T-helper 2 cell treated with Interferon-gamma antibody and Interleukin-4, amounts not matched to agents 5 μg/mL and 100 μg/mL, for 36 hours (primary cell): ENCODE results near the gene RPS16.

Experiments used
- DNase-seq: peaks from one replicate; pipeline ENCODE4 v3.0.0; 2021; ENCODE audit warnings: low spot score
- H3K27ac Mint-ChIP-seq: one replicate; pipeline ENCODE4 v1.8.0; 2021; ENCODE audit warnings: mild to moderate bottlenecking, mixed read lengths
- H3K27me3 Mint-ChIP-seq: one replicate; pipeline ENCODE4 v1.8.0; 2021; ENCODE audit warnings: low read depth, mixed read lengths
- H3K36me3 Mint-ChIP-seq: one replicate; pipeline ENCODE4 v1.8.0; 2021; ENCODE audit warnings: low read depth, mixed read lengths
- H3K4me1 Mint-ChIP-seq: one replicate; pipeline ENCODE4 v1.8.0; 2021; ENCODE audit warnings: low read depth, mixed read lengths
- H3K4me3 Mint-ChIP-seq: one replicate; pipeline ENCODE4 v1.8.0; 2022; ENCODE audit warnings: mild to moderate bottlenecking, moderate library complexity, mixed read lengths
- H3K9me3 Mint-ChIP-seq: one replicate; pipeline ENCODE4 v1.8.0; 2021; ENCODE audit warnings: mixed read lengths

The RPS16 gene

GRCh38 chr19:39422020-39422419, 13.7 kb downstream of the RPS16 start:
- Mint-ChIP-seq H3K36me3 (peaks cover 27% of the 10 kb centered on the region), H3K9me3 (no peaks in the 10 kb centered on the region), H3K27me3 (no peaks in the 10 kb centered on the region), H3K4me3 (no peak overlapping the region), H3K4me1 (no peaks in the 10 kb centered on the region), H3K27ac (no peak overlapping the region)
- DNase-seq, result no peak

- Mint-ChIP-seq H3K4me3 (no peak overlapping the region), H3K27me3 (no peaks in the 10 kb centered on the region), H3K9me3 (no peaks in the 10 kb centered on the region), H3K27ac (no peak overlapping the region), H3K4me1 (no peaks in the 10 kb centered on the region), H3K36me3 (peaks cover 26% of the 10 kb centered on the region)
- no peak for DNase-seq
These were observed 15.0 kb downstream of the RPS16 start for GRCh38 chr19:39420769-39421168.

- Mint-ChIP-seq H3K36me3 (peaks cover 21% of the 10 kb centered on the region), H3K9me3 (no peaks in the 10 kb centered on the region), H3K27ac (no peak overlapping the region)
These were observed 16.7 kb downstream of the RPS16 start for GRCh38 chr19:39419003-39419402.

GRCh38 chr19:39417463-39418181, 18.1 kb downstream of the RPS16 start:
- DNase-seq, result no peak
- Mint-ChIP-seq H3K27me3 (no peaks in the 10 kb centered on the region), H3K36me3 (peaks cover 14% of the 10 kb centered on the region), H3K9me3 (no peaks in the 10 kb centered on the region), H3K4me3 (no peak overlapping the region), H3K27ac (no peak overlapping the region), H3K4me1 (peaks cover 11% of the 10 kb centered on the region)

More at GRCh38 chr19:39419003-39419402, 16.7 kb downstream of the RPS16 start:
- no peak for DNase-seq
- no peaks in the 10 kb centered on the region for H3K27me3 Mint-ChIP-seq
- peaks cover 7% of the 10 kb centered on the region for H3K4me1 Mint-ChIP-seq
- H3K4me3 Mint-ChIP-seq, result no peak overlapping the region

- Mint-ChIP-seq H3K4me3 (no peak overlapping the region), H3K36me3 (peaks cover 15% of the 10 kb centered on the region), H3K27ac (no peak overlapping the region), H3K4me1 (peaks cover 17% of the 10 kb centered on the region), H3K9me3 (no peaks in the 10 kb centered on the region), H3K27me3 (peaks cover 4% of the 10 kb centered on the region)
- no peak for DNase-seq
These were observed 19.3 kb downstream of the RPS16 start for GRCh38 chr19:39416152-39417120.

GRCh38 chr19:39415111-39416046, 20.4 kb downstream of the RPS16 start:
- DNase-seq, result no peak
- peaks cover 4% of the 10 kb centered on the region for H3K27me3 Mint-ChIP-seq
- H3K9me3 Mint-ChIP-seq, result no peaks in the 10 kb centered on the region
- H3K4me1 Mint-ChIP-seq, result peaks cover 27% of the 10 kb centered on the region
- peaks cover 23% of the 10 kb centered on the region for H3K36me3 Mint-ChIP-seq
- no peak overlapping the region for H3K4me3 Mint-ChIP-seq
- H3K27ac Mint-ChIP-seq, result no peak overlapping the region

GRCh38 chr19:39413911-39414608, 21.7 kb downstream of the RPS16 start:
- Mint-ChIP-seq H3K4me1 (peaks cover 30% of the 10 kb centered on the region), H3K36me3 (peaks cover 24% of the 10 kb centered on the region), H3K27ac (peak overlapping the region; percentile 88), H3K4me3 (peak overlapping the region; percentile 88), H3K27me3 (peaks cover 4% of the 10 kb centered on the region), H3K9me3 (no peaks in the 10 kb centered on the region)
- no peak for DNase-seq

- Mint-ChIP-seq H3K4me1 (peaks cover 30% of the 10 kb centered on the region), H3K27me3 (peaks cover 4% of the 10 kb centered on the region), H3K9me3 (no peaks in the 10 kb centered on the region), H3K36me3 (peaks cover 28% of the 10 kb centered on the region), H3K4me3 (peak overlapping the region; percentile 88), H3K27ac (peak overlapping the region; percentile 94)
- DNase-seq, result no peak
These were observed 22.4 kb downstream of the RPS16 start for GRCh38 chr19:39413272-39413910.

- H3K27ac Mint-ChIP-seq, result peak overlapping the region; percentile 94
- H3K4me1 Mint-ChIP-seq, result peaks cover 30% of the 10 kb centered on the region
- peaks cover 4% of the 10 kb centered on the region for H3K27me3 Mint-ChIP-seq
- H3K36me3 Mint-ChIP-seq, result peaks cover 33% of the 10 kb centered on the region
- DNase-seq, result no peak
- H3K4me3 Mint-ChIP-seq, result peak overlapping the region; percentile 85
- H3K9me3 Mint-ChIP-seq, result no peaks in the 10 kb centered on the region
These were observed 22.9 kb downstream of the RPS16 start for GRCh38 chr19:39412867-39413271.

GRCh38 chr19:39412100-39412866, 23.5 kb downstream of the RPS16 start, which contains the start of gene PLEKHG2:
TSS of gene PLEKHG2 (plus strand) at chr19:39412669. CDS start at chr19:39414087, 1,418 bp downstream.
- Mint-ChIP-seq H3K9me3 (no peaks in the 10 kb centered on the region), H3K4me3 (peak within 1 kb of the TSS; percentile 88), H3K27ac (peak within 1 kb of the TSS; percentile 94), H3K4me1 (peaks cover 30% of the 10 kb centered on the region), H3K27me3 (peaks cover 4% of the 10 kb centered on the region), H3K36me3 (peaks cover 37% of the 10 kb centered on the region)
- peak; percentile 96 for DNase-seq

- DNase-seq, result peak; percentile 84
- Mint-ChIP-seq H3K4me1 (peaks cover 30% of the 10 kb centered on the region), H3K27ac (peak overlapping the region; percentile 94), H3K9me3 (no peaks in the 10 kb centered on the region), H3K27me3 (peaks cover 4% of the 10 kb centered on the region), H3K36me3 (peaks cover 41% of the 10 kb centered on the region), H3K4me3 (peak overlapping the region; percentile 85)
These were observed 24.0 kb downstream of the RPS16 start for GRCh38 chr19:39411832-39412099.
